Dermis microvascular lymphatic vessel endothelial cell (primary cell): Measurements from ENCODE around the gene DIS3L2. TPM values are rescaled to one million over a fixed set of nuclear protein-coding genes. Genes with fewer than 3 reads are reported as not detected.

Experiments
- DNase-seq, 2 donors: peaks; one replicate each; pipeline versions ENCODE4 v3.0.0 to v3.0.0-alpha.2; 2010; ENCODE audit warnings: low read depth in 2 of 2
- total RNA-seq: library from RNA; depleted of rRNA; stranded (reverse); fragments of >200 nt; gene quantifications from 2 replicates; pipeline ENCODE4 v1.2.1, GENCODE V29; 2014

Gene DIS3L2
- total RNA-seq, 1 donor from 2014 or later = 13.4 TPM

- DNase-seq = no peak
Observed at GRCh38 chr2:231951452-231952035, 10.0 kb upstream of the DIS3L2 start.

- DNase-seq = no peak
Observed at GRCh38 chr2:231955758-231956472, 5.6 kb upstream of the DIS3L2 start.

GRCh38 chr2:231957913-231958763 lies 3.4 kb upstream of the DIS3L2 start:
- DNase-seq = no peak

- no peak for DNase-seq
Observed at GRCh38 chr2:231960810-231961348, 634 bp upstream of the DIS3L2 start.

GRCh38 chr2:231965102-231965501 lies 3.6 kb downstream of the DIS3L2 start:
- DNase-seq = no peak

GRCh38 chr2:231966886-231967285 lies 5.4 kb downstream of the DIS3L2 start:
- DNase-seq = no peak

- no peak for DNase-seq
Observed at GRCh38 chr2:231968820-231969219, 7.3 kb downstream of the DIS3L2 start.

GRCh38 chr2:231970461-231970860 lies 8.9 kb downstream of the DIS3L2 start:
- no peak for DNase-seq

- no peak for DNase-seq
Observed at GRCh38 chr2:231975001-231975400, 13.5 kb downstream of the DIS3L2 start.

- DNase-seq = no peak
Observed at GRCh38 chr2:231977430-231977829, 15.9 kb downstream of the DIS3L2 start.

- DNase-seq = no peak
Observed at GRCh38 chr2:231984992-231985391, 23.5 kb downstream of the DIS3L2 start.

GRCh38 chr2:231985823-231986261 lies 24.3 kb downstream of the DIS3L2 start:
- no peak for DNase-seq

- DNase-seq = no peak
Observed at GRCh38 chr2:231987124-231987727, 25.7 kb downstream of the DIS3L2 start.

GRCh38 chr2:231988179-231988866 lies 26.8 kb downstream of the DIS3L2 start:
- DNase-seq = no peak

GRCh38 chr2:231991664-231992063 lies 30.2 kb downstream of the DIS3L2 start:
- DNase-seq = peak in 1 of 2 donors; percentile 15

GRCh38 chr2:231992888-231993287 lies 31.4 kb downstream of the DIS3L2 start:
- no peak for DNase-seq

- no peak for DNase-seq
Observed at GRCh38 chr2:231996797-231997540, 35.5 kb downstream of the DIS3L2 start.

- DNase-seq = no peak
Observed at GRCh38 chr2:231998046-231998445, 36.5 kb downstream of the DIS3L2 start.

GRCh38 chr2:232000439-232000838 lies 38.9 kb downstream of the DIS3L2 start:
- no peak for DNase-seq

- no peak for DNase-seq
Observed at GRCh38 chr2:232001073-232001472, 39.6 kb downstream of the DIS3L2 start.
